ENCODE data around the gene REC8.
"Not testable (repeated sequence)": the region's sequence is repeated elsewhere in the genome, so short reads cannot be mapped to it uniquely, and the experiment has no call there.

GRCh38 chr14:24222987-24223386 lies 51.1 kb downstream of the REC8 start:
- not testable (repeated sequence) for TF ChIP-seq POLR2AphosphoS5 (IDR thresholded peaks at IDR 0.05; ENCODE audit: low read depth, low read length); POLR2A (IDR thresholded peaks at IDR 0.05; ENCODE audit: low read depth, low read length); TAF1 (IDR thresholded peaks at IDR 0.05; ENCODE audit: borderline replicate concordance, low read depth, low read length)

Data from GM12892 (cell line).